ENCODE measurements around the gene PTCH1. TPM values are rescaled to one million over a fixed set of nuclear protein-coding genes. Genes with fewer than 3 reads are reported as not detected.
A peak's percentile ranks its signal among the peaks of the same experiment; 100 is the strongest.

Gene PTCH1
- total RNA-seq, 1 donor from 2014 or later: 14.2 TPM

DNA sequence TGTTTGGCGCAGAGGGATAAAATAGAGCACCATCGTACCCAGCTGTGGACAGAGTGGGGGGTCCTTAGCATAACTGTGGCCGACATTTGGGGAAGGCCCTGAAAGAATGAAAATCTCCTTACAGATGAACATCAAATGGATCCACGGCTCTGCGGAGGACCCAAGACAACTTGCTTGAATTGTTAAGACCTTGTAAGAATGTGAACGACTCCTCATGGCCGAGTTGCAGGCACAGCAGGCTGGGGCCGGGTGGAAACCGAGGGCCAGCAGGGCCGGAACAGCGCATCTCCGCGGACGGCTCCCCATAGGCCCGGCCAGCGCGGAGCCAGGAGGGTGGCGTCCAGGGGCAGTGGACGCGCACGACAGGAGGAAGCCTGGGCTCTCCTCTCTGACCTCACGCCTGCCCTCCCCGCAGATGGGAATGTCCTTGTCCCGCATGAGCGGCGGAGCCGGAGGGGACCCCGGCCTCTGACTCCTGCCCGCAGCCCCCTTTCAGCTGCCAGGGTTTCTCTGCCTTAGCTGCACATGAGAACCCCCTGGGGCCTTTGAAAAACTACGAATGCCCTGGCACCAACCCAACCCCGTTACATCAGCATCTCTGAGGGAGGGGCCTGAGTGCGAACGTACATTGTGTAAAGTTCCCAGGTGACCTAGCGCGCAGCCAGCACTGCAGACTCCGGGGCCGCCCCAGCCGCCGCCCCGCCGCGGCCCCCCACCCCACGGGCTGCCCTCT lies 36.2 kb upstream of the PTCH1 start:
- H3K4me3 ChIP-seq: peak overlapping the region; percentile 15 to 18
- DNase-seq (ENCODE audit: extremely low spot score in 2 of 2): no peak
- intact Hi-C loops (cut with DNase I): no loop called here

DNA sequence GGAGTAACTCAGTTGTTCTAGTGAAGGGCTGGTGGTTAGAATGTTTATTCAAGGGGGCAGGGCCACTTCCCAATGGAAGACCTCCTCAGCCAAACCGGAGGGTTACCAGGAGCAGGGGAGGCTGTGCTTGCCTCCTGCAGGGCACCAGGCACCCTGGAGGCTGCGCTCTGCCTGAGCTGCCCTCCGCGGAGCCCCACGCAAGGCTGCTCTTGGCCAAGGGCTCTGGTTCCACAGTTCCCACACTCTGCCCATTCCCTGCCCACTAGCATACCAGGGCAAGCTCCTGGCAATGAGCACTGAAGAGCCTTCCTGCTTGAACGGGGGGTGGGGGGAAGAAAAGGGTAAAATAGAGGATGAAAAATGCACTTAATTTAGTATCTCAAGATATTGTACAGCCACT lies 35.5 kb upstream of the PTCH1 start:
- TF ChIP-seq POLR2AphosphoS5 (IDR thresholded peaks at IDR 0.05; ENCODE audit: insufficient read depth in 1 of 2, low read depth in 1 of 2): no peak
- TF ChIP-seq, protein P1, sequence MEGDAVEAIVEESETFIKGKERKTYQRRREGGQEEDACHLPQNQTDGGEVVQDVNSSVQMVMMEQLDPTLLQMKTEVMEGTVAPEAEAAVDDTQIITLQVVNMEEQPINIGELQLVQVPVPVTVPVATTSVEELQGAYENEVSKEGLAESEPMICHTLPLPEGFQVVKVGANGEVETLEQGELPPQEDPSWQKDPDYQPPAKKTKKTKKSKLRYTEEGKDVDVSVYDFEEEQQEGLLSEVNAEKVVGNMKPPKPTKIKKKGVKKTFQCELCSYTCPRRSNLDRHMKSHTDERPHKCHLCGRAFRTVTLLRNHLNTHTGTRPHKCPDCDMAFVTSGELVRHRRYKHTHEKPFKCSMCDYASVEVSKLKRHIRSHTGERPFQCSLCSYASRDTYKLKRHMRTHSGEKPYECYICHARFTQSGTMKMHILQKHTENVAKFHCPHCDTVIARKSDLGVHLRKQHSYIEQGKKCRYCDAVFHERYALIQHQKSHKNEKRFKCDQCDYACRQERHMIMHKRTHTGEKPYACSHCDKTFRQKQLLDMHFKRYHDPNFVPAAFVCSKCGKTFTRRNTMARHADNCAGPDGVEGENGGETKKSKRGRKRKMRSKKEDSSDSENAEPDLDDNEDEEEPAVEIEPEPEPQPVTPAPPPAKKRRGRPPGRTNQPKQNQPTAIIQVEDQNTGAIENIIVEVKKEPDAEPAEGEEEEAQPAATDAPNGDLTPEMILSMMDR (IDR thresholded peaks at IDR 0.05): no peak
- no peak for TF ChIP-seq POLR2A (IDR thresholded peaks at IDR 0.05)
- Histone ChIP-seq H3K27me3 (no peaks in the 10 kb centered on the region), H3K4me3 (no peak overlapping the region), H3K36me3 (no peaks in the 10 kb centered on the region), H3K27ac (no peak overlapping the region), H3K4me1 (no peaks in the 10 kb centered on the region), H3K9me3 (no peaks in the 10 kb centered on the region)
- intact Hi-C loops (cut with DNase I): no loop called here
- DNase-seq (ENCODE audit: extremely low spot score in 2 of 2): no peak

More for the DNA sequence above, 36.2 kb upstream of the PTCH1 start:
- Histone ChIP-seq H3K27ac (no peak overlapping the region), H3K9me3 (no peaks in the 10 kb centered on the region), H3K4me1 (no peaks in the 10 kb centered on the region), H3K36me3 (no peaks in the 10 kb centered on the region), H3K27me3 (no peaks in the 10 kb centered on the region)
- TF ChIP-seq POLR2A (IDR thresholded peaks at IDR 0.05) (no peak), POLR2AphosphoS5 (IDR thresholded peaks at IDR 0.05; ENCODE audit: insufficient read depth in 1 of 2, low read depth in 1 of 2) (no peak)
- TF ChIP-seq, protein P1 (IDR thresholded peaks at IDR 0.05): no peak

DNA sequence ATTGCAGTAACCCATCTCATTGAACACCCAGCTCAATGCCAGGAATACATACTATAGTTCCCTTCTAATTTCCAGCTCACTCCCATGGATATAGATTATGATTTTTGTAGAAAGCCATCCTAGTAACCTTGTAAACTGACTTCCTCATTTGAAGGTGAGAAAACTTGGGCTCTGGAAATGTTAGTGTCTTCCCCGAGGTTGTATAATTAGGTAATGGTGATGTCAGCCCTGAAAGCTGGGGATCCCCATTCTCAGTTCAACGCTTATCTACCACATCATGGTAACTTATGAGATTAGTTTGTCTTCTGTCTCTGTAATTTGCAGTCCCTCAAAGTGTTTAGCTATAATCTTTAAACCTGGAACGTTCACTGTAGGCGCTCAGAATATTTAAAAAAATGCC lies 34.6 kb upstream of the PTCH1 start:
- TF ChIP-seq POLR2A (IDR thresholded peaks at IDR 0.05) (no peak), POLR2AphosphoS5 (IDR thresholded peaks at IDR 0.05; ENCODE audit: insufficient read depth in 1 of 2, low read depth in 1 of 2) (no peak)
- TF ChIP-seq, protein P1 (IDR thresholded peaks at IDR 0.05): no peak
- no peak overlapping the region for H3K4me3 ChIP-seq
- intact Hi-C loops (cut with DNase I): no loop called here
- H3K27me3 ChIP-seq: no peaks in the 10 kb centered on the region
- H3K36me3 ChIP-seq: no peaks in the 10 kb centered on the region
- H3K9me3 ChIP-seq: no peaks in the 10 kb centered on the region
- no peaks in the 10 kb centered on the region for H3K4me1 ChIP-seq
- no peak for DNase-seq (ENCODE audit: extremely low spot score in 2 of 2)
- H3K27ac ChIP-seq: no peak overlapping the region

DNA sequence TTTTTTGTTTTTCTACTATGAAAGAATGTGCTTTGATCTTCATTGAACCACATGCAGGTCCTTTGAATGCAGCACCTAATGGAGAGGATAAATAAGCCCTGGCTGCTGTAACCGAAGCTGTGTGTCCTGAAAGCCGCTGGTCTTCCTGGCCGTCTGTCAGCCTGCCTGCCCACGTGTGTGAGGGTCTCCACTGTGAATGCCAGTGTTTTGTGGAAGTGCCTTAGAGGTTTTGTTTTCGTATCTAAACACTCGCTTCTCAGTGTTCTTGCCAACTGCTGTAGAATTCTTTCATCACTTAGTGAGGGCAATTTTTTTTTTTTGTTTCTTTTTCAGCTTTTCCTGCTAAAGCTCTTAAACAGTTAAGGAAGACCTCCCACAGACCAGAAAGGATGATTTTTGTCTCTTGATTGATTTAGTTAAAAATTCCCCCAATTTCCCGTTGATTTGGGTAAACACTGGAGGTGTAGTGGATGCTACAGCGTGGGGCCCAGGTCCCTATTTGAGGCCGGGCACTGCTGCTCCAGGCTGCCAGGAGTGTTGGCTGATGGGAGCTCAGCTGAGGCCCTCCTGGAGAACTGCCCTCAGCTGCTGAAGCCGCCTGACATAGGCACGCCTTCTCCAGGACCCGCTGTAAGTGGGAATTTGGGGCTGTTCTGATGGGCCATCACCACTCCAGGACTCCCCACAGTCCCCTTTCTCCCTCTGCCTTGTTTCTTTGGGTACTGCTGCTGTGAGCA lies 29.2 kb upstream of the PTCH1 start:
- TF ChIP-seq POLR2AphosphoS5 (IDR thresholded peaks at IDR 0.05; ENCODE audit: insufficient read depth in 1 of 2, low read depth in 1 of 2) (no peak), POLR2A (IDR thresholded peaks at IDR 0.05) (no peak)
- TF ChIP-seq, protein P1 (IDR thresholded peaks at IDR 0.05): no peak
- H3K36me3 ChIP-seq: no peaks in the 10 kb centered on the region
- DNase-seq (ENCODE audit: extremely low spot score in 2 of 2): no peak
- H3K4me3 ChIP-seq: no peak overlapping the region
- intact Hi-C loops (cut with DNase I): no loop called here
- no peaks in the 10 kb centered on the region for H3K27me3 ChIP-seq
- H3K27ac ChIP-seq: no peak overlapping the region
- no peaks in the 10 kb centered on the region for H3K9me3 ChIP-seq
- H3K4me1 ChIP-seq: no peaks in the 10 kb centered on the region
